Measurements from ENCODE around the gene ZSCAN22.

DNA sequence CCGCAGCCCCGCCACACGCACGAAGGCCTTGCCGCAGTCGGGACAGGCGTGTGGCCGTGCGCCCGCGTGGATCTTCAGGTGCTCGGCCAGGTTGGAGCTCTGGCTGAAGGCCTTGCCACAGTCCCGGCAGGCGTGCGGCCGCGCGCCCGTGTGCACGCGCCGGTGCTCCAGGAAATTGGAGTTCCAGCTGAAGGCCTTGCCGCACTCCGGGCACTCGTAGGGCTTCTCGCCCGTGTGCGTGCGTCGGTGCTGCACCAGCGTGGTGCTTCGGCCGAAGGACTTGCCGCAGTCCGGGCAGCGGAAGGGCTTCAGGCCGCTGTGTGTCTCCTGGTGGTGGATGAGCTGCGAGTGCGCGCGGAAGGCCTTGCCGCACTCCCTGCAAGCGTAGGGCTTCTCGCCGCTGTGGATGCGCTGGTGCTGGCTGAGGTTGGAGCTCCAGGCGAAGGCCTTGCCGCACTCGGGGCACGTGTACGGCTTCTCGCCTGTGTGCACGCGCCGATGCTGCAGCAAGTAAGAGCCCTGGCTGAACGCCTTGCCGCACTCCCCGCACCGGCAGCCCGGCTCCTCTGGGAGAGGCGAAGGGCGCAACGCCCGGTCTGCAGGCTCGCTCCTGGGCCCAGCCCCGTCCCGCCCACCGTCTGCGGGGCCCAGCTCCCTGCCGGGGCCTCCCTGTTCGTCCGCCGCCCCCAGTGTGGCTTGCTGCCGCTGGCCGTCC lies 30.1 kb downstream of the ZSCAN22 start:
- TF ChIP-seq, protein P1, sequence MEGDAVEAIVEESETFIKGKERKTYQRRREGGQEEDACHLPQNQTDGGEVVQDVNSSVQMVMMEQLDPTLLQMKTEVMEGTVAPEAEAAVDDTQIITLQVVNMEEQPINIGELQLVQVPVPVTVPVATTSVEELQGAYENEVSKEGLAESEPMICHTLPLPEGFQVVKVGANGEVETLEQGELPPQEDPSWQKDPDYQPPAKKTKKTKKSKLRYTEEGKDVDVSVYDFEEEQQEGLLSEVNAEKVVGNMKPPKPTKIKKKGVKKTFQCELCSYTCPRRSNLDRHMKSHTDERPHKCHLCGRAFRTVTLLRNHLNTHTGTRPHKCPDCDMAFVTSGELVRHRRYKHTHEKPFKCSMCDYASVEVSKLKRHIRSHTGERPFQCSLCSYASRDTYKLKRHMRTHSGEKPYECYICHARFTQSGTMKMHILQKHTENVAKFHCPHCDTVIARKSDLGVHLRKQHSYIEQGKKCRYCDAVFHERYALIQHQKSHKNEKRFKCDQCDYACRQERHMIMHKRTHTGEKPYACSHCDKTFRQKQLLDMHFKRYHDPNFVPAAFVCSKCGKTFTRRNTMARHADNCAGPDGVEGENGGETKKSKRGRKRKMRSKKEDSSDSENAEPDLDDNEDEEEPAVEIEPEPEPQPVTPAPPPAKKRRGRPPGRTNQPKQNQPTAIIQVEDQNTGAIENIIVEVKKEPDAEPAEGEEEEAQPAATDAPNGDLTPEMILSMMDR (conservative IDR thresholded peaks at IDR 0.05; ENCODE audit: low read length): no peak
- TF ChIP-seq EZH2phosphoT487 (IDR thresholded peaks at IDR 0.05; ENCODE audit: borderline replicate concordance): no peak

Measured in Loucy (cell line).